ENCODE data around the gene CCDC141.

- no peak for TF ChIP-seq GATA1 (IDR thresholded peaks at IDR 0.05; ENCODE audit: low read depth, low read length)
- TF ChIP-seq POLR2A (IDR thresholded peaks at IDR 0.05; ENCODE audit: low read length): no peak
Observed at GRCh38 chr2:178949584-178949983, 100.4 kb downstream of the CCDC141 start.

Measured in erythroblast (primary cell).